ENCODE data around the gene LIMK2.

DNA sequence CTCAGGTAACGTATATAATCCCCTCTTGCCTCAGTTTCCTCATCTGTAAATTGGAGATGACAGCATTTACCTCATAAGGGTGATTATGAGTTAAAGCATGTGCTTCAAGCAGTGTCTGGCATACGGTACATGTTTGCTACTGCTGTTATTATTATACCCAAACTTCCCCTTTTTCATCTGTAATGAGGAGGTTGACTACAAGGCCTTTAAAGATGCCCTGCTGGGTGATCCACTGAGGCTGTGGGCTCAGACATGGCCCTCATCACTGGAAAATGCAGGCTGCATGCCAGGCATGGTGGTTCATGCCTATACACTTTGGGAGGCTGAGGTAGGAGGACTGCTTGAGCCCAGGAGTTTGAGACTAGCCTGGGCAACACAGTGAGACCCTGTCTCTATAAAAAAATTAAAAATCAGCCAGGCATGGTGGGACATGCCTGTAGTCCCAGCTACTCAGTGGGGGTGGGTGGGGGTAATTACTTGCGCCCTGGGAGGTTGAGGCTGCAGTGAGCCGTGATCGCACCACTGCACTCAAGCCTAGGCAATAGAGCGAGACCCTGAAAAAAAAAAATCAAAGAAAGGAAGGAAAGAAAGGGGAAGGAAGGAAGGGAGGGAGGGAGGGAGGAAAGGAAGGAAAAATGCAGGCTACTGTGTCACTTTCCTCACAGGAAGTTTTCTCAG is 75.9 kb downstream of the LIMK2 start:
- TF ChIP-seq POLR2A (IDR thresholded peaks at IDR 0.05; ENCODE audit: low read depth, low read length) (no peak), CBX5 (IDR thresholded peaks at IDR 0.05; ENCODE audit: low read depth) (no peak), TAF1 (IDR thresholded peaks at IDR 0.05; ENCODE audit: borderline replicate concordance, low read depth, low read length) (no peak), RAD21 (IDR thresholded peaks at IDR 0.05; ENCODE audit: insufficient read depth, low read depth, low read length) (no peak)
- TF ChIP-seq, protein P1, sequence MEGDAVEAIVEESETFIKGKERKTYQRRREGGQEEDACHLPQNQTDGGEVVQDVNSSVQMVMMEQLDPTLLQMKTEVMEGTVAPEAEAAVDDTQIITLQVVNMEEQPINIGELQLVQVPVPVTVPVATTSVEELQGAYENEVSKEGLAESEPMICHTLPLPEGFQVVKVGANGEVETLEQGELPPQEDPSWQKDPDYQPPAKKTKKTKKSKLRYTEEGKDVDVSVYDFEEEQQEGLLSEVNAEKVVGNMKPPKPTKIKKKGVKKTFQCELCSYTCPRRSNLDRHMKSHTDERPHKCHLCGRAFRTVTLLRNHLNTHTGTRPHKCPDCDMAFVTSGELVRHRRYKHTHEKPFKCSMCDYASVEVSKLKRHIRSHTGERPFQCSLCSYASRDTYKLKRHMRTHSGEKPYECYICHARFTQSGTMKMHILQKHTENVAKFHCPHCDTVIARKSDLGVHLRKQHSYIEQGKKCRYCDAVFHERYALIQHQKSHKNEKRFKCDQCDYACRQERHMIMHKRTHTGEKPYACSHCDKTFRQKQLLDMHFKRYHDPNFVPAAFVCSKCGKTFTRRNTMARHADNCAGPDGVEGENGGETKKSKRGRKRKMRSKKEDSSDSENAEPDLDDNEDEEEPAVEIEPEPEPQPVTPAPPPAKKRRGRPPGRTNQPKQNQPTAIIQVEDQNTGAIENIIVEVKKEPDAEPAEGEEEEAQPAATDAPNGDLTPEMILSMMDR (IDR thresholded peaks at IDR 0.05 in 2 of 3, conservative IDR thresholded peaks at IDR 0.05 in 1 of 3; ENCODE audit: control insufficient read depth in 2 of 3, extremely low read depth in 1 of 3, insufficient read depth in 1 of 3, low read depth in 3 of 3, low read length in 3 of 3): no peak
- TF ChIP-seq, protein P2, sequence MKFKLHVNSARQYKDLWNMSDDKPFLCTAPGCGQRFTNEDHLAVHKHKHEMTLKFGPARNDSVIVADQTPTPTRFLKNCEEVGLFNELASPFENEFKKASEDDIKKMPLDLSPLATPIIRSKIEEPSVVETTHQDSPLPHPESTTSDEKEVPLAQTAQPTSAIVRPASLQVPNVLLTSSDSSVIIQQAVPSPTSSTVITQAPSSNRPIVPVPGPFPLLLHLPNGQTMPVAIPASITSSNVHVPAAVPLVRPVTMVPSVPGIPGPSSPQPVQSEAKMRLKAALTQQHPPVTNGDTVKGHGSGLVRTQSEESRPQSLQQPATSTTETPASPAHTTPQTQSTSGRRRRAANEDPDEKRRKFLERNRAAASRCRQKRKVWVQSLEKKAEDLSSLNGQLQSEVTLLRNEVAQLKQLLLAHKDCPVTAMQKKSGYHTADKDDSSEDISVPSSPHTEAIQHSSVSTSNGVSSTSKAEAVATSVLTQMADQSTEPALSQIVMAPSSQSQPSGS (IDR thresholded peaks at IDR 0.05; ENCODE audit: low read length): no peak
- TF ChIP-seq, protein P3, sequence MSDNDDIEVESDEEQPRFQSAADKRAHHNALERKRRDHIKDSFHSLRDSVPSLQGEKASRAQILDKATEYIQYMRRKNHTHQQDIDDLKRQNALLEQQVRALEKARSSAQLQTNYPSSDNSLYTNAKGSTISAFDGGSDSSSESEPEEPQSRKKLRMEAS (IDR thresholded peaks at IDR 0.05; ENCODE audit: low read depth, low read length): no peak

Measured in GM12878 (cell line).